ENCODE measurements around the gene PRKG1.

DNA sequence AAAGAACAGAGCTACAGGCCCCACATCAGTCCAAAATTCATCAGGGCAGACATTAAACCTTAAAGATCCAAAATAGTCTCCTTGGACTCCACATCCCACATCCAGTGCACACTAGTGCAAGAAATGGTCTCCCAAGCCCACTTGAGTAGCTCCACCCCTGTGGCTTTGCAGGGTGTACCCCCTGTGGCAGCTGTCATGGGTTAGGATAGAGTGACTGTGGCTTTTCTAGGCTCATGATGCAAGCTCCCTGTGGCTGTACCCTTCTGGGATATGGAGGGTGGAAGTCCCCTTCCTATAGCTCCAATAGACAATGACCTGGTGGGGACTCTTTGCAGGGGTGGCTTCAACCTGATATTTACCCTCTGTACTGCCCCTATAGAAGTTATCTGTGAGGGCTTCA lies 1111.0 kb downstream of the PRKG1 start:
- TF ChIP-seq CTCF (IDR thresholded peaks at IDR 0.05; ENCODE audit: low read depth, low read length) (no peak), EZH2phosphoT487 (IDR thresholded peaks at IDR 0.05; ENCODE audit: low read depth) (no peak)

All from OCI-LY3 (cell line).